GM19438 (cell line): Measurements from ENCODE around the gene JMJD4.

Experiments used
- ATAC-seq: cut with Tn5 transposase; IDR thresholded peaks from one replicate; pipeline ENCODE4 v1.9.1; 2021; ENCODE audit warnings: low read depth; ENCODE audit not compliant: unreplicated experiment

The JMJD4 gene

DNA sequence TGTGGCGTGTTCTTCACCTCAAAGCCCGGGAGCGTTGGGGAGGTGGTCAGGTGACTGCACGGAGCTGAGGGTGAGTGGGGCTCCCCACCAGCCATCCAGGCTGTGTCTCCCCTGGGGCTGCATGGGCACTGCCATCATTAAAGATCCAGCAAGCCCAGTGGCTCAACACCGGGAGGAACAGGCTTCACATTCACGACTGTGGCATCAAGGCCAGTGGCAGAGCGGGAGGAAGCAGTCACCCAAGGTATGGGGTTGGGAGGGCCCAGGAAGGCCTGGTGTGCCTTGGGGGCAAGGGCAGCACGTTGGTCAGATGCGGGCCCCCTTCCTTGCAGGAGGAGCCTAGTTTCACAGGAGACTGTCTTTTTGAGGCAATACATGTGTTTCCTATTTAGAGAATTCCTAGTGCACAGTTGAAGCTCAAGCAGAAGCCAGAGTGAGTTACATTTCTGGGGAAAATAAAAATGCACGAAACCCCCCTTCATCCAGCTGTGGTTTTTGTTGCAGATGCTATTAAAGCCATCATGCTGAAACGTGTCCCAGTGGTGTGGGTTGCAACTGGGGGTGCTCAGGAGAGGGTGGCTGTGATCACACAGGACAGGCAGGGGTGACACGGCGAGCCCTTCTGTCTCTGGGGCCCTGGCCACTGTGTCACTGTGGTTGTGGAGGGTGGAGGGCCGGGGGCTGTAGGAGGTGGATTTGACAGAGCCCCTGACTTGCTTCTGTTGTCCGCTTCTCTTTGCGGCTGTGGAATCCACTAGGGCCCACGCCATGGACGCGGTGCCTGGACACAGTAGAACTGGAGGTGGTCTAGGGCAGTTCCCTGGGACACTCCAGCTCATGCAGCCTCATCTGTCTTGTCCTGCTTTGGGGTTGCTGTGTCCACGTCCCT is 34.2 kb upstream of the JMJD4 start:
- ATAC-seq = no peak

DNA sequence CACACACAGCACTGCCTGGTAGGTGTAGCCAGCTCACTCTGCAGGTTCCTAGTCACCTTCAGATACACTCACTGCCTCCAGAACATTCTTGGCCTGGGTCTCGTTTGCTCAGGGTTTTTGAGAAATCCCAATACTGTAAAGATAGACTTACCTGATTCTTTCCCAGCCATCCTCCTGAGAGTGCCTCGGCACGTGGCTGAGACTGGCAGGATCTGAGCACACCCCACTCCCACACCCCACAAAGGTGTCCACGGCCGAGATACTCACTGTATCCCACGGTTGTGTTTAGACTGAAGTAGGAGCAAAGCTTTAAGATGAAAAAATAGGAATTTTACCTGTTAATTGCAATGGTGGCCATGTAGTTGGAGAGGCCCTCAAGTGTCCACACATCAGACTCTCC is 33.5 kb upstream of the JMJD4 start:
- no peak for ATAC-seq

DNA sequence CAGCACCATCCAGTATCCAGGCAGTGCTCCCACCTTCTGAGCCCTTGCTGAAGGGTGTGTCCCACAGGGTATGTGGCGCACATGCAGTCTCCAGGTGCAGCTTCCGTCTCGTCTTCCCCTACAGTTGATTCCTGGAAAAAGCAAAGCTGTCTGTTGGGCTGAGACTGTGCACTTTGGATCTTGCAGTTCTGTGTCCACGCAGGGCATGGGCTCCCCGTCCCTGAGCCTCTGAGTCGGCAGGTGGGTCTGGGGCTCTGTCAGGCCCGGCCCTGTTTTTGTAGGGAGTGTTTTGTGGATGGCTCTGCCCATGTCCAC is 33.0 kb upstream of the JMJD4 start:
- no peak for ATAC-seq

DNA sequence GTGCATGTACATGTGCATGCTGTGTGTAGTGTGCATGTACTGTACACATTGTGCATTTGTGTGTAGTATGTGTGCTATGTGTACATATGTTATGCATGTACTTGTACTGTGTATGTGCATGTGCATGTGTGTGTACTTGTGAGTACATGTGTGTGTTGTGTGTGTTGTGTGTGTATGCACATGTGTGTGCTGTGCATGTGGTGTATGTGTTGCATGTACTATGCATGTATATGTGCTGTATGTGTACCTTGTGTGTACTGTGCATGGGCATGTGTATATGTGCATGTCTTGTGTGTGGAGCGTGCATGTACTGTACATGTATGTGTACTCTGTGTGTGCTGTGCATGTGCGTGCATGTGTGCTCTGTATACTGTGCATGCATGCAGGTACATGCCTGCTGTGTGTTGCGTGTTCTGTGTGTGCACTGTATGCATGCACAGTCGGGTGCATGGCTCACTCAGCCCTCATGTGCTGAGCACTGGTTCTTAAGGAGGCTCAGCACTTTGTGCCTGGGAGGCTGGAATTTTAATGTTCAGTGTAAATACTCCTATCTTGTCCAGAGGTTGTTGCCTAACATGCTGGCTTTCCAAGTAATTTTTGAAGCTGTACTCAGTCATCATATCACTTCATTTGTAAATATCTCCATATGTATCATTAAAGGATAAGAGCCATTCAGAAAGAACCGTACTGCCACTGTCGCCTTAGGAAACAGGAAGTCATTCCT is 32.5 kb upstream of the JMJD4 start:
- ATAC-seq = no peak

- ATAC-seq = no peak
Measured at GRCh38 chr1:227766653-227767277, 31.7 kb upstream of the JMJD4 start.

- peak; percentile 39 for ATAC-seq
Measured at GRCh38 chr1:227766015-227766634, 31.0 kb upstream of the JMJD4 start.

- ATAC-seq = no peak
Measured at GRCh38 chr1:227765261-227766014, 30.3 kb upstream of the JMJD4 start.

GRCh38 chr1:227764019-227764391 is 28.9 kb upstream of the JMJD4 start:
- ATAC-seq = no peak

GRCh38 chr1:227763246-227764018 is 28.3 kb upstream of the JMJD4 start:
- no peak for ATAC-seq

DNA sequence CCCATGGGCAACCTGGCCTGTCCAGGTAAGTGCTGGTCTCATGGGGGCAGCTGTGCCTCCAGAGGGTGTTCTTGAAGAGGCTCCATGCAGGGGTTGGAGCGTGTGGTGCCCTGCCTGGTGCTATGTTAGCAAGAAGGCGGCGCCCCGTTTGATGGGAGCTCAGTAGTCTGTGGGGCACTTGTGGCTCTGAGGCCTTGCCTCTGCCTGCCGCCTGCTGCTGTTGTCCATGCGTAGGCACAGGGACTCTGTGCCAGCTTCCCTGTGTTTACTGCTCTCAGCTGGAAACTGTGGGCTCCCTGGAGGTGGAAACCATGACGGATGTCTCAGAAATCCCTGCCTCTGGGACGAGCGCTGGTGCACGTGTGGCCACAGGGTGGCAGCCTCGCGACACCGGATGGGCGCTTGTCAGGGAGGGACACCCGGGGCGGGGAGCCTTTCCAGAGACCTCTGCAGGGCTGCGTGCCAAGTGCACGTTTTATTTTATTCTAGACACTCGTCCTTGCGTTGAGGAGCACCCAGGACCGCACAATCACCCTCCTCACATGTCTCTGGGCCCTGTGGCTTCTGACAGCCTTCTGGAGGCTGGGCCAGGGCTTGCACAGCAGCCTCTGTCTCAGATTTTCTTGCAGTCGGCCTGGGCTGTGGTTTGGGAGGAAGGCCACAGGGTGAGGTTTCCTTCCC is 27.3 kb upstream of the JMJD4 start:
- ATAC-seq = peak; percentile 61

DNA sequence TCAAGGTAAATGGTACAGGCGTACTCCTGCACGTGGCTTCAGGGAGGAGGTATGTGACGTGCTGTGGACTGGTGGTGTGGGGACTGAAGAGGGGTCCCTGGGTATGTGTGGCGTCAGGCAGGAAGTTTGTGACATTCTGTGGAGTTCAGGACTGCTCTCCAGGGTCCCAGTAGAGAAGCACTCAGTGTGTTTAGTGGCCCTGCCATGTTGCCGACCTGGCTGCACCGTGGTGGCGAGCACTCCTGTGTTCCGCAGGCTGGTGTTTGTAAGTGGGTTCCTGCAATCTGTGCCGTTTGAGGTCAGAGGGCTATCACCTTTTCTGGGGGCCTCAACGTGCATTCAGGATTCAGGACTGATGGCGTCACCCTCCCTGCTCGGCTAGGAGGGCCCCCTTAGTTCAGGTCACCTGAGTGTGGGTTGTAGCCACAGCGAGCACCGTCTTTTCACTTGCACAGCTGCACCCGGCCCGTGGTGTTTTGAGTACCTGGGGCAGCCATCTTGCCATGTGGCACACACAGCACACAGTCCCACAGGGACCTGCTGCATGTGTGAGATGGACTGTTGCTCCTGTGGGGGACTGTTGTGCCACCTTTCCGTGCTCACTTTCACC is 26.6 kb upstream of the JMJD4 start:
- ATAC-seq = no peak

DNA sequence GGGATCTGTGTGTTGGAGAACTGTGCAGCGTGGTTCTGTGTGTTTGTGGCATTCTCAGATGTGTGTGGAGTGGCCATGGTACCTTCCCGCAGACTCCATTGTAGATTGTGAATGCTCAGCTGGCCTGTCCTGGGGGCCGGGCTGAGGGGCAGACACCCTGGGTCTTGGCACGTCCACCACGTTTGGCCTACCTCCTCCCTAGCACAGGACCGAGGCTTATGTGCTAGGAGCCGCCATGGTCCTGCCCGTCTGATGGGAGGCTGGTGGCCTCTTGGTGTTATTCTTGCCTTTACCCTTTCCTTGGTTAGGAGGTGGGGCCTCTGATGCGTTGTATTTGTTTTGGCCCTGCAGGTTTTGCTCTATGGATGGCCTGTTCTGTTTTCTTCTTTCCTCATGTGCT is 25.3 kb upstream of the JMJD4 start:
- no peak for ATAC-seq

- ATAC-seq = no peak
Measured at GRCh38 chr1:227759341-227760300, 24.5 kb upstream of the JMJD4 start.

DNA sequence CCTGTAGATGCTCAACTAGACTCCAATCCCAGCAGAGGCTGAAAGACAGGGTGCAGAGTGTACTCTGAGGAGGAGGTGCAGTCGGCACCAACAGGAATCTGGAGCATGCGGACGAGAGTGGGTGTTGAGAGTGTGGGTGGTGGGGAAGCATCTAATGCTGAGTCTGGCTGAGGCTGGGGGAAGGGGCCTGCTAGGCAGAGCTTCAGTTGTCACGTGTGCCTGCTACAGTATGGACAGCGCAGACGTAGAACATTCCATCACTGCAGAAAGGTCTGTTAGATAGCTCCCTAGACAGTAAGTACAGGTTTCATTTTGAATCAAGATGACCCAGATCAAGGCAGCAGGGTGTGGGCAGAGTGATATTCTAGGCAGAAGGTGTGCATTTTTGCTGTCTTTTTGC is 23.3 kb upstream of the JMJD4 start:
- no peak for ATAC-seq

GRCh38 chr1:227757781-227758180 is 22.7 kb upstream of the JMJD4 start:
- no peak for ATAC-seq

- no peak for ATAC-seq
Measured at GRCh38 chr1:227756172-227756959, 21.3 kb upstream of the JMJD4 start.

GRCh38 chr1:227754958-227755357 is 19.9 kb upstream of the JMJD4 start:
- no peak for ATAC-seq
